Calu3 (cell line): ENCODE data around the gene LSAMP. TPM values are rescaled to one million over a fixed set of nuclear protein-coding genes. Genes with fewer than 3 reads are reported as not detected.

Source experiments
- BruUV-seq: library from RNA; stranded (reverse); fragments of 400-500 nt; replicated peaks from 2 replicates; lab custom pipeline; 2021; lab: Mats Ljungman, UMichigan
- CTCF ChIA-PET: fragments of 300-600 bp; sonication (Branson Sonifier 250); formaldehyde crosslinking; loops from one replicate; lab custom pipeline; 2022; ENCODE audit warnings: antibody characterized with exemption; lab: Charles Lee
- DNase-seq: peaks from one replicate; pipeline ENCODE4 v3.0.0; 2022
- H3K27ac Mint-ChIP-seq: one replicate; pipeline ENCODE4 v1.8.0; 2022; ENCODE audit warnings: mixed read lengths; ENCODE audit not compliant: unreplicated experiment
- H3K27me3 Mint-ChIP-seq: one replicate; pipeline ENCODE4 v1.8.0; 2022; ENCODE audit warnings: mixed read lengths; ENCODE audit not compliant: unreplicated experiment
- H3K36me3 Mint-ChIP-seq: one replicate; pipeline ENCODE4 v1.8.0; 2022; ENCODE audit warnings: mild to moderate bottlenecking, moderate library complexity, mixed read lengths; ENCODE audit not compliant: insufficient read depth, unreplicated experiment
- H3K4me1 Mint-ChIP-seq: one replicate; pipeline ENCODE4 v1.8.0; 2022; ENCODE audit warnings: mild to moderate bottlenecking, low read depth, mixed read lengths; ENCODE audit not compliant: unreplicated experiment
- H3K4me3 Mint-ChIP-seq: one replicate; pipeline ENCODE4 v1.8.0; 2022; ENCODE audit warnings: mild to moderate bottlenecking, low read depth, moderate library complexity, mixed read lengths; ENCODE audit not compliant: unreplicated experiment
- H3K9me3 Mint-ChIP-seq: one replicate; pipeline ENCODE4 v1.8.0; 2022; ENCODE audit warnings: low read depth, mixed read lengths; ENCODE audit not compliant: unreplicated experiment
- CTCF ChIP-seq: fragments of 200-600 bp; IDR thresholded peaks from one replicate; pipeline ENCODE4 v1.8.0; 2022; ENCODE audit warnings: antibody characterized with exemption; ENCODE audit not compliant: unreplicated experiment
- intact Hi-C: fragments of 100-400 bp; cut with micrococcal nuclease; formaldehyde crosslinking; loops from one replicate; pipeline ENCODE4 v1.10.0; 2022; ENCODE audit not compliant: unreplicated experiment
- total RNA-seq: library from RNA; stranded (reverse); gene quantifications from 2 replicates; pipeline ENCODE4 v1.2.3, GENCODE V29; 2022

LSAMP gene
- total RNA-seq, 1 experiment from 2014 or later, result 0.90 TPM

GRCh38 chr3:115772951-115773350 is 672.3 kb downstream of the LSAMP start:
- no TSS peak for BruUV-seq
- Mint-ChIP-seq H3K36me3 (no peaks in the 10 kb centered on the region), H3K4me1 (peaks cover 12% of the 10 kb centered on the region), H3K27me3 (no peaks in the 10 kb centered on the region), H3K9me3 (no peaks in the 10 kb centered on the region), H3K4me3 (no peak overlapping the region), H3K27ac (no peak overlapping the region)
- no peak for TF ChIP-seq CTCF
- intact Hi-C loops, result no loop called here
- CTCF ChIA-PET, result no interaction called here
- DNase-seq, result no peak

DNA sequence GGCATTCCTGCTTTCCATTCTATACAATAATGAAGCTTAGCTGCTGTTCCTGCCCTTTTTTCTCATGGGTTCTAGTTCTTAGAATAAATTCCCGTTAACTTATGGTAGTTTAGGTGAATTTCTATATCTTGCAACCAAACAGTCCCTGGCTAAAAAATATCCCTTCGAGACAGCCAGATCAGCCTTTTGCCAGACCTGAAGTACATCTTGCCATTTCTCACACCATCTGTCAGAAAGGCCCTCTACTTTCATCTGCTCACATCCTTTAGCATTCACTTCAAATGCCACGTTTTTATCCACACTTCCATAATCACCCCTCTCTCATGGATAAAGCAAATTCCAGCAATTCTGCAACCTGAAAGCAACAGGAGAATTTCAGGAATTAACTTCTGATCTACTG is 676.6 kb downstream of the LSAMP start:
- DNase-seq, result no peak
- Mint-ChIP-seq H3K27me3 (no peaks in the 10 kb centered on the region), H3K4me1 (peaks cover 29% of the 10 kb centered on the region), H3K4me3 (no peak overlapping the region), H3K9me3 (no peaks in the 10 kb centered on the region), H3K27ac (no peak overlapping the region), H3K36me3 (no peaks in the 10 kb centered on the region)
- intact Hi-C loops, result no loop called here
- TF ChIP-seq CTCF, result no peak
- CTCF ChIA-PET, result no interaction called here
- BruUV-seq, result no TSS peak

DNA sequence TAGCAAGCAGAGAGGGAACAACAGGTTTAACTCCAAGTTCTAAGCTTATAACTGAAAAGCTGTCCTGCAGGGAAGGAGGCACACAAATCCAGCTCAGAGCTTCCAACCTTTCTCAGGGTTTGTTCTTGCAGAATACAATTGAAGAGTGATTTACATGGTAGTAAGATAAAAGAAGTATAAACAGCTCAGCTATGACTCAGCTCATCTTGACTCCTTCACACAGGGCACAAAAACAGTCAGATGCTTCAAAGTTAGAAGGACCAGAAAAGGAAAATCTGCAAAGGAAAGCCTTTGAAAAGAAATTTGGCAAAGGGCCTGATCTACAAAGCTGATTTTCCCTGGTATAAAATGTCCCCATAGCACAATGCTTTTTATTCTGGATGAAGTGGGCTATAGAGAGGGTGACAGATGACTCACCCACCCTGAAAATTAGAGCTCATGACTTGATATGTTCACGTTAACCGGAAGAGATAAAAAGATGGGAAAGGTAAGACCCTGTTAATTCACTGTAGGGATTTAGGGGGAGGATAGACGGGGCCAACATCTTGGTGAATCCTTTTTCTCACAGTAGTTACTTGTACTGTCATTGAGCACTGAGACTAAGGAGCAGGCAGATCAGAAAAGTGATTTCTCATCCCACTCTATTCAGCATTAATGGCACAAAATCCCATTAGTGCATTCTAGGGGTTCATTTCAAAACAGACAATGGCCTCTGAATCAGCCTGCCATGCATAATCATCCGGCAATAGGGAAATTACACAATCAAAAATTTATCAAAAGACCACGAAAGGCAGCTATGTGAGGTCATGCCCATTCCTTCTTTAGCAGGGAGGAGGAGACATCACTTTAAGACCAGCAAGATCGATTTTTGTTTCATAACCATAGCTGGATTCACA is 678.5 kb downstream of the LSAMP start:
- Mint-ChIP-seq H3K4me1 (peaks cover 29% of the 10 kb centered on the region), H3K4me3 (no peak overlapping the region), H3K27ac (peak overlapping the region; percentile 52), H3K36me3 (no peaks in the 10 kb centered on the region), H3K9me3 (no peaks in the 10 kb centered on the region), H3K27me3 (no peaks in the 10 kb centered on the region)
- CTCF ChIA-PET, result interaction anchor here (0.7 to 1.0 kb wide), 2 partner anchors 9 to 48 kb away, joined by 3 read pairs; no protein-coding TSS in a partner anchor
- TF ChIP-seq CTCF, result no peak
- no TSS peak for BruUV-seq
- intact Hi-C loops, result no loop called here
- DNase-seq, result no peak

DNA sequence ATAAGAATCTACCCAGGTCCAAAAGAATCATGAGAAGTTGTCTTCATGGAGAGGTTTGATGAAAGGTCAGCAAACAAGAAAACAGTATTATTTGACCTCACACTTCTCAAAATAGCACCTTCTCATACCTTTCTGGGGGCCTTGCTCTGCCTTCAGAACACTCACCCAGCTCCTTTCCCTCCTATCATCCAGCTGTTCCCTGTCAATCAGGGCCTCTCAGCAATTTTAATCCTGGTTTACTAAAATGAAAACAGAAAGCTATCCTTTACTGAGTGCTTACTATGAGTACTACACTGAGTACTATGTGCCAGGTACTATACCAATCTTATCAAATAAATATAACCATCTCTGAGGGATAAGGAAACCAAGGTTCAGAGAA is 683.4 kb downstream of the LSAMP start:
- TF ChIP-seq CTCF, result no peak
- Mint-ChIP-seq H3K27ac (no peak overlapping the region), H3K4me3 (no peak overlapping the region), H3K27me3 (no peaks in the 10 kb centered on the region), H3K9me3 (no peaks in the 10 kb centered on the region), H3K36me3 (no peaks in the 10 kb centered on the region), H3K4me1 (peaks cover 16% of the 10 kb centered on the region)
- intact Hi-C loops, result no loop called here
- CTCF ChIA-PET, result no interaction called here
- DNase-seq, result no peak
- no TSS peak for BruUV-seq
